WTC11 (cell line): Measurements from ENCODE around the gene THSD8. TPM values are rescaled to one million over a fixed set of nuclear protein-coding genes. Genes with fewer than 3 reads are reported as not detected.

Experiments
- ATAC-seq: fragments of 200-7000 bp; cut with Tn5 transposase; 2 replicates; pipeline ENCODE4 v1.10.0; 2021; ENCODE audit warnings: mild to moderate bottlenecking, moderate library complexity
- CTCF ChIA-PET: fragments of 300-600 bp; sonication (Branson Sonifier 250); formaldehyde crosslinking; loops from one replicate; lab custom pipeline; 2021; ENCODE audit warnings: antibody characterized with exemption; lab: Charles Lee
- POLR2A ChIA-PET: fragments of 350-600 bp; sonication (Branson Sonifier 250); formaldehyde crosslinking; loops from one replicate; lab custom pipeline; 2021; ENCODE audit warnings: antibody characterized with exemption; lab: Charles Lee
- DNase-seq: peaks from one replicate; pipeline ENCODE4 v3.0.0; 2021; ENCODE audit warnings: low spot score
- H3K27ac Mint-ChIP-seq: 2 replicates; pipeline ENCODE4 v1.8.0; 2021; ENCODE audit warnings: mixed read lengths
- H3K27me3 Mint-ChIP-seq: 2 replicates; pipeline ENCODE4 v1.8.0; 2021; ENCODE audit warnings: low read depth, mild to moderate bottlenecking, moderate library complexity, mixed read lengths
- H3K36me3 Mint-ChIP-seq: 2 replicates; pipeline ENCODE4 v1.8.0; 2021; ENCODE audit warnings: mixed read lengths
- H3K4me1 Mint-ChIP-seq: 2 replicates; pipeline ENCODE4 v1.8.0; 2022; ENCODE audit warnings: mixed read lengths
- H3K4me3 Mint-ChIP-seq: 2 replicates; pipeline ENCODE4 v1.8.0; 2021; ENCODE audit warnings: mild to moderate bottlenecking, moderate library complexity, mixed read lengths
- H3K9me3 Mint-ChIP-seq: 2 replicates; pipeline ENCODE4 v1.8.0; 2021; ENCODE audit warnings: mixed read lengths
- E2F5 ChIP-seq: sonication (generic); formaldehyde crosslinking; IDR thresholded peaks from 2 replicates; pipeline ENCODE4 v1.8.1; 2022; ENCODE audit warnings: mild to moderate bottlenecking, moderate library complexity, missing genetic modification reagents
- ETV6 ChIP-seq: sonication (generic); formaldehyde crosslinking; IDR thresholded peaks from 2 replicates; pipeline ENCODE4 v1.8.1; 2022; ENCODE audit warnings: mild to moderate bottlenecking, missing genetic modification reagents
- FOXP1 ChIP-seq: sonication (generic); formaldehyde crosslinking; IDR thresholded peaks from 2 replicates; pipeline ENCODE4 v1.8.0; 2022; ENCODE audit warnings: missing genetic modification reagents, mild to moderate bottlenecking, moderate library complexity, borderline replicate concordance
- GABPB1 ChIP-seq: sonication (generic); formaldehyde crosslinking; IDR thresholded peaks from 2 replicates; pipeline ENCODE4 v1.8.1; 2023; ENCODE audit warnings: mild to moderate bottlenecking, missing genetic modification reagents
- IRF1 ChIP-seq: sonication (generic); formaldehyde crosslinking; IDR thresholded peaks from 2 replicates; pipeline ENCODE4 v1.8.0; 2023; ENCODE audit warnings: missing genetic modification reagents
- MYBL2 ChIP-seq: sonication (generic); formaldehyde crosslinking; IDR thresholded peaks from 2 replicates; pipeline ENCODE4 v1.8.1; 2023; ENCODE audit warnings: mild to moderate bottlenecking, moderate library complexity, missing genetic modification reagents
- SP1 ChIP-seq: sonication (generic); formaldehyde crosslinking; conservative IDR thresholded peaks from 2 replicates; pipeline ENCODE4 v1.8.1; 2022; ENCODE audit warnings: missing genetic modification reagents
- TEAD1 ChIP-seq: sonication (generic); formaldehyde crosslinking; IDR thresholded peaks from 2 replicates; pipeline ENCODE4 v1.8.0; 2022; ENCODE audit warnings: mild to moderate bottlenecking, missing genetic modification reagents
- ZBTB21 ChIP-seq: sonication (generic); formaldehyde crosslinking; IDR thresholded peaks from 2 replicates; pipeline ENCODE4 v1.8.1; 2023; ENCODE audit warnings: mild to moderate bottlenecking, missing genetic modification reagents, borderline replicate concordance
- ZNF416 ChIP-seq: fragments of 250-450 bp; sonication (Bioruptor Pico); IDR thresholded peaks from 2 replicates; pipeline ENCODE4 v1.9.0; 2021; ENCODE audit warnings: mild to moderate bottlenecking, inconsistent platforms
- total RNA-seq: library from RNA; stranded (reverse); gene quantifications from 3 replicates; pipeline ENCODE4 v1.2.3, GENCODE V29; 2021
- TF ChIP-seq, protein P1 (sequence below): sonication (generic); formaldehyde crosslinking; IDR thresholded peaks from 2 replicates; pipeline ENCODE4 v1.8.1; 2023; ENCODE audit warnings: mild to moderate bottlenecking, missing genetic modification reagents
- TF ChIP-seq, protein P2 (sequence below): sonication (generic); formaldehyde crosslinking; IDR thresholded peaks from 2 replicates; pipeline ENCODE4 v1.8.0; 2022; ENCODE audit warnings: mild to moderate bottlenecking, missing genetic modification reagents
- TF ChIP-seq, protein P3 (sequence below): sonication (generic); formaldehyde crosslinking; IDR thresholded peaks from 2 replicates; pipeline ENCODE4 v1.8.0; 2022; ENCODE audit warnings: mild to moderate bottlenecking, missing genetic modification reagents
- TF ChIP-seq, protein P4 (sequence below): fragments of 250-450 bp; sonication (Bioruptor Pico); IDR thresholded peaks from 2 replicates; pipeline ENCODE4 v2.1.2; 2022; ENCODE audit warnings: mild to moderate bottlenecking, moderate library complexity
- TF ChIP-seq, protein P5 (sequence below): sonication (generic); formaldehyde crosslinking; IDR thresholded peaks from 2 replicates; pipeline ENCODE4 v1.8.0; 2023; ENCODE audit warnings: missing genetic modification reagents, mild to moderate bottlenecking, borderline replicate concordance
- TF ChIP-seq, protein P6 (sequence below): fragments of 250-450 bp; sonication (Bioruptor Pico); IDR thresholded peaks from 2 replicates; pipeline ENCODE4 v1.9.0; 2021; ENCODE audit warnings: mild to moderate bottlenecking

Gene THSD8
- total RNA-seq, 1 experiment from 2014 or later, result 30.1 TPM

DNA sequence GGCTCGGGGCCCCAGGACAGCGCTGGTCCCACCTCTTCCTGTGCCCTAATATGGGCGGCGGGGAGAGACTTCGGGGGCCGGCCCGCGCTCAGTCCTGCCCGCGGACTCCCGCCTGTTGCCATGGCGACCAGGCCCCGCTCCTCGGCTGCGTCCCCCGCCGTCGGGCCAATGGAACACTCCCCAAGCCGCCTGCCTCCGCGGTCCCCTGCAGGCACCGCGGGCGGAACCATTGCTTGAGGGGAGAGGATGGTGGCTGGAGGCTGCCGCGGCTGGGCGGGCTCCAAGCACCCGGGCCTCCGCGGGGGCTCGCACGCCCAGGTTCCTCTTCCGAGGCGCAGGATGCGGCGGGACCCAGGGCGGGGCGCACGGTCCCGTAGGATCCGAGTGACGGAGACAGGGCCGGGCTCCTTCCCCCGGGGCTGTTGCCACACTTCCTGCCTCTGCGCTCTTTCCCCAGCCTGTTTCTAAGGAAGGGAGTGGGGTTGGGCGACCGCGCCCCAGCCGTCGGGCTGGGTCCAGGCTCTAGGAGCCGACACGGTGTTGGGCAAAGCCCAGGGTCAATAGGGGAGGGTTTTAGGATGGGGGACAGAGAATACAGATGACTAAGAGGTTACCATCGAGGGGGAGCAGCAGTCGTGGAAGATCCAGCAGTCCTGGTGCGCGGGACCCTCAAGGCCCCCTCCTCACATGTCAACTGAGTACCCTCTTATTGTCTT lies 11.8 kb upstream of the THSD8 start:
- peak overlapping the region; percentile 79; the same call in 1 of the 2 replicates for H3K27ac Mint-ChIP-seq
- TF ChIP-seq E2F5 (CRISPR knock-in tag) (peak; percentile 91), ZNF416 (CRISPR knock-in tag) (no peak), FOXP1 (CRISPR knock-in tag) (no peak; the same call in 1 of the 2 replicates), ZBTB21 (CRISPR knock-in tag) (peak; percentile 42; the same call in 1 of the 2 replicates), SP1 (peak; percentile 87; the same call in 1 of the 2 replicates), TEAD1 (CRISPR knock-in tag) (peak; percentile 56; the same call in 1 of the 2 replicates), ETV6 (CRISPR knock-in tag) (0 out of 2 replicates have a peak, but pooled peaks have one; percentile 31), GABPB1 (peak; percentile 40; the same call in 1 of the 2 replicates), IRF1 (CRISPR knock-in tag) (no peak), MYBL2 (CRISPR knock-in tag) (no peak)
- TF ChIP-seq, protein P1, sequence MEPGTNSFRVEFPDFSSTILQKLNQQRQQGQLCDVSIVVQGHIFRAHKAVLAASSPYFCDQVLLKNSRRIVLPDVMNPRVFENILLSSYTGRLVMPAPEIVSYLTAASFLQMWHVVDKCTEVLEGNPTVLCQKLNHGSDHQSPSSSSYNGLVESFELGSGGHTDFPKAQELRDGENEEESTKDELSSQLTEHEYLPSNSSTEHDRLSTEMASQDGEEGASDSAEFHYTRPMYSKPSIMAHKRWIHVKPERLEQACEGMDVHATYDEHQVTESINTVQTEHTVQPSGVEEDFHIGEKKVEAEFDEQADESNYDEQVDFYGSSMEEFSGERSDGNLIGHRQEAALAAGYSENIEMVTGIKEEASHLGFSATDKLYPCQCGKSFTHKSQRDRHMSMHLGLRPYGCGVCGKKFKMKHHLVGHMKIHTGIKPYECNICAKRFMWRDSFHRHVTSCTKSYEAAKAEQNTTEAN (CRISPR knock-in tag), result no peak
- TF ChIP-seq, protein P2, sequence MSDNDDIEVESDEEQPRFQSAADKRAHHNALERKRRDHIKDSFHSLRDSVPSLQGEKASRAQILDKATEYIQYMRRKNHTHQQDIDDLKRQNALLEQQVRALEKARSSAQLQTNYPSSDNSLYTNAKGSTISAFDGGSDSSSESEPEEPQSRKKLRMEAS (CRISPR knock-in tag), result peak; percentile 71
- TF ChIP-seq, protein P3, sequence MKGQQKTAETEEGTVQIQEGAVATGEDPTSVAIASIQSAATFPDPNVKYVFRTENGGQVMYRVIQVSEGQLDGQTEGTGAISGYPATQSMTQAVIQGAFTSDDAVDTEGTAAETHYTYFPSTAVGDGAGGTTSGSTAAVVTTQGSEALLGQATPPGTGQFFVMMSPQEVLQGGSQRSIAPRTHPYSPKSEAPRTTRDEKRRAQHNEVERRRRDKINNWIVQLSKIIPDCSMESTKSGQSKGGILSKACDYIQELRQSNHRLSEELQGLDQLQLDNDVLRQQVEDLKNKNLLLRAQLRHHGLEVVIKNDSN (CRISPR knock-in tag), result no peak
- TF ChIP-seq, protein P4, sequence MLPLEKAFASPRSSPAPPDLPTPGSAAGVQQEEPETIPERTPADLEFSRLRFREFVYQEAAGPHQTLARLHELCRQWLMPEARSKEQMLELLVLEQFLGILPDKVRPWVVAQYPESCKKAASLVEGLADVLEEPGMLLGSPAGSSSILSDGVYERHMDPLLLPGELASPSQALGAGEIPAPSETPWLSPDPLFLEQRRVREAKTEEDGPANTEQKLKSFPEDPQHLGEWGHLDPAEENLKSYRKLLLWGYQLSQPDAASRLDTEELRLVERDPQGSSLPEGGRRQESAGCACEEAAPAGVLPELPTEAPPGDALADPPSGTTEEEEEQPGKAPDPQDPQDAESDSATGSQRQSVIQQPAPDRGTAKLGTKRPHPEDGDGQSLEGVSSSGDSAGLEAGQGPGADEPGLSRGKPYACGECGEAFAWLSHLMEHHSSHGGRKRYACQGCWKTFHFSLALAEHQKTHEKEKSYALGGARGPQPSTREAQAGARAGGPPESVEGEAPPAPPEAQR (CRISPR knock-in tag), result no peak
- TF ChIP-seq, protein P5, sequence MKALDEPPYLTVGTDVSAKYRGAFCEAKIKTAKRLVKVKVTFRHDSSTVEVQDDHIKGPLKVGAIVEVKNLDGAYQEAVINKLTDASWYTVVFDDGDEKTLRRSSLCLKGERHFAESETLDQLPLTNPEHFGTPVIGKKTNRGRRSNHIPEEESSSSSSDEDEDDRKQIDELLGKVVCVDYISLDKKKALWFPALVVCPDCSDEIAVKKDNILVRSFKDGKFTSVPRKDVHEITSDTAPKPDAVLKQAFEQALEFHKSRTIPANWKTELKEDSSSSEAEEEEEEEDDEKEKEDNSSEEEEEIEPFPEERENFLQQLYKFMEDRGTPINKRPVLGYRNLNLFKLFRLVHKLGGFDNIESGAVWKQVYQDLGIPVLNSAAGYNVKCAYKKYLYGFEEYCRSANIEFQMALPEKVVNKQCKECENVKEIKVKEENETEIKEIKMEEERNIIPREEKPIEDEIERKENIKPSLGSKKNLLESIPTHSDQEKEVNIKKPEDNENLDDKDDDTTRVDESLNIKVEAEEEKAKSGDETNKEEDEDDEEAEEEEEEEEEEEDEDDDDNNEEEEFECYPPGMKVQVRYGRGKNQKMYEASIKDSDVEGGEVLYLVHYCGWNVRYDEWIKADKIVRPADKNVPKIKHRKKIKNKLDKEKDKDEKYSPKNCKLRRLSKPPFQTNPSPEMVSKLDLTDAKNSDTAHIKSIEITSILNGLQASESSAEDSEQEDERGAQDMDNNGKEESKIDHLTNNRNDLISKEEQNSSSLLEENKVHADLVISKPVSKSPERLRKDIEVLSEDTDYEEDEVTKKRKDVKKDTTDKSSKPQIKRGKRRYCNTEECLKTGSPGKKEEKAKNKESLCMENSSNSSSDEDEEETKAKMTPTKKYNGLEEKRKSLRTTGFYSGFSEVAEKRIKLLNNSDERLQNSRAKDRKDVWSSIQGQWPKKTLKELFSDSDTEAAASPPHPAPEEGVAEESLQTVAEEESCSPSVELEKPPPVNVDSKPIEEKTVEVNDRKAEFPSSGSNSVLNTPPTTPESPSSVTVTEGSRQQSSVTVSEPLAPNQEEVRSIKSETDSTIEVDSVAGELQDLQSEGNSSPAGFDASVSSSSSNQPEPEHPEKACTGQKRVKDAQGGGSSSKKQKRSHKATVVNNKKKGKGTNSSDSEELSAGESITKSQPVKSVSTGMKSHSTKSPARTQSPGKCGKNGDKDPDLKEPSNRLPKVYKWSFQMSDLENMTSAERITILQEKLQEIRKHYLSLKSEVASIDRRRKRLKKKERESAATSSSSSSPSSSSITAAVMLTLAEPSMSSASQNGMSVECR (CRISPR knock-in tag), result 0 out of 2 replicates have a peak, but pooled peaks have one; percentile 60
- TF ChIP-seq, protein P6, sequence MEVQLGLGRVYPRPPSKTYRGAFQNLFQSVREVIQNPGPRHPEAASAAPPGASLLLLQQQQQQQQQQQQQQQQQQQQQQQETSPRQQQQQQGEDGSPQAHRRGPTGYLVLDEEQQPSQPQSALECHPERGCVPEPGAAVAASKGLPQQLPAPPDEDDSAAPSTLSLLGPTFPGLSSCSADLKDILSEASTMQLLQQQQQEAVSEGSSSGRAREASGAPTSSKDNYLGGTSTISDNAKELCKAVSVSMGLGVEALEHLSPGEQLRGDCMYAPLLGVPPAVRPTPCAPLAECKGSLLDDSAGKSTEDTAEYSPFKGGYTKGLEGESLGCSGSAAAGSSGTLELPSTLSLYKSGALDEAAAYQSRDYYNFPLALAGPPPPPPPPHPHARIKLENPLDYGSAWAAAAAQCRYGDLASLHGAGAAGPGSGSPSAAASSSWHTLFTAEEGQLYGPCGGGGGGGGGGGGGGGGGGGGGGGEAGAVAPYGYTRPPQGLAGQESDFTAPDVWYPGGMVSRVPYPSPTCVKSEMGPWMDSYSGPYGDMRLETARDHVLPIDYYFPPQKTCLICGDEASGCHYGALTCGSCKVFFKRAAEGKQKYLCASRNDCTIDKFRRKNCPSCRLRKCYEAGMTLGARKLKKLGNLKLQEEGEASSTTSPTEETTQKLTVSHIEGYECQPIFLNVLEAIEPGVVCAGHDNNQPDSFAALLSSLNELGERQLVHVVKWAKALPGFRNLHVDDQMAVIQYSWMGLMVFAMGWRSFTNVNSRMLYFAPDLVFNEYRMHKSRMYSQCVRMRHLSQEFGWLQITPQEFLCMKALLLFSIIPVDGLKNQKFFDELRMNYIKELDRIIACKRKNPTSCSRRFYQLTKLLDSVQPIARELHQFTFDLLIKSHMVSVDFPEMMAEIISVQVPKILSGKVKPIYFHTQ (CRISPR knock-in tag), result no peak

More for the DNA sequence above, 11.8 kb upstream of the THSD8 start:
- ATAC-seq, result peak; percentile 63
- Mint-ChIP-seq H3K4me1 (peaks cover 29% of the 10 kb centered on the region), H3K4me3 (peak overlapping the region; percentile 84), H3K9me3 (no peaks in the 10 kb centered on the region), H3K27me3 (peaks cover 32% of the 10 kb centered on the region), H3K36me3 (no peaks in the 10 kb centered on the region)
- DNase-seq, result peak; percentile 98
- ChIA-PET POLR2A (interaction anchor here (1.4 to 1.7 kb wide), 3 partner anchors 12 to 24 kb away, joined by 3 to 5 read pairs (median 4); no protein-coding TSS in a partner anchor), CTCF (interaction anchor here (1.4 to 14.0 kb wide), 9 partner anchors 12 to 95 kb away, joined by 3 to 341 read pairs (median 8); partner anchors contain the start of gene HOOK2)
